Anterior cingulate cortex (tissue), 58 donors: ENCODE data around the gene RAB11FIP3.
"Not testable (repeated sequence)": the region's sequence is repeated elsewhere in the genome, so short reads cannot be mapped to it uniquely, and the experiment has no call there.

ENCODE experiments used
- DNase-seq, 58 donors: peaks; one replicate each; lab custom pipeline; 2025; lab: John Stamatoyannopoulos, UW

The RAB11FIP3 gene

DNA sequence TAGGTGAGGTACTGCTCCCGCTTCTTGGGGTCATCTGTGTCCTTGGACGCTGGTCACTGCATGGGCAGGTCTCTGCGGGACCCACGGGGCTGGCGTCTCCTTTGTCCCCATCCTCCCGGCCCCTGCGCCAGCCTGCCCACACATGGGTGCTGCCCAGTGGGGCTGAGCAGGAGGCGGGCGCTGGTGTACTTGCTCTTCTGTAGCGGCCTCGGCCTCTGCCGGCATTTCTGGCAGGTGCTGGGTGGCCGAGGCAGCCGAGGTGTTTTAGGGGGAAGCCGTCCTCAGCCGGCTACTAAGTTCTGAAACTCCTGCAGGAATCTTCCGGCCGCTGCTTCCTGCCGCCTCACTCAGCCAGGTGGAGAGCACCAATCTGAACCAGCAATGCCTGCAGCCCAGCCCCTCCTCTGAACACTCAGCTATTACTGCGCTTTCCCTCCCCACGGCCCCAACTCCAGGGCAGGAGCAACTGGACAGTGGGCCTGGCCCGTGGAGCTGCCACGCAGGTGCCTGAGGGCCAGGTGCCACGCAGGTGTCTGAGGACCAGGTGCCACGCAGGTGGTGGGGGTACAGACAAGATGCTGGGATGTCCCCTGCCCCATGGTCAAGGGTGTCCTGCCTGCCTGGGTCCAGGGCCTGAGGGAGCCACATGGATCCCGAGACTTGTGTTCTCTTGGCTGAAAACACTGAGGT is 13.7 kb upstream of the RAB11FIP3 start:
- DNase-seq = no peak

DNA sequence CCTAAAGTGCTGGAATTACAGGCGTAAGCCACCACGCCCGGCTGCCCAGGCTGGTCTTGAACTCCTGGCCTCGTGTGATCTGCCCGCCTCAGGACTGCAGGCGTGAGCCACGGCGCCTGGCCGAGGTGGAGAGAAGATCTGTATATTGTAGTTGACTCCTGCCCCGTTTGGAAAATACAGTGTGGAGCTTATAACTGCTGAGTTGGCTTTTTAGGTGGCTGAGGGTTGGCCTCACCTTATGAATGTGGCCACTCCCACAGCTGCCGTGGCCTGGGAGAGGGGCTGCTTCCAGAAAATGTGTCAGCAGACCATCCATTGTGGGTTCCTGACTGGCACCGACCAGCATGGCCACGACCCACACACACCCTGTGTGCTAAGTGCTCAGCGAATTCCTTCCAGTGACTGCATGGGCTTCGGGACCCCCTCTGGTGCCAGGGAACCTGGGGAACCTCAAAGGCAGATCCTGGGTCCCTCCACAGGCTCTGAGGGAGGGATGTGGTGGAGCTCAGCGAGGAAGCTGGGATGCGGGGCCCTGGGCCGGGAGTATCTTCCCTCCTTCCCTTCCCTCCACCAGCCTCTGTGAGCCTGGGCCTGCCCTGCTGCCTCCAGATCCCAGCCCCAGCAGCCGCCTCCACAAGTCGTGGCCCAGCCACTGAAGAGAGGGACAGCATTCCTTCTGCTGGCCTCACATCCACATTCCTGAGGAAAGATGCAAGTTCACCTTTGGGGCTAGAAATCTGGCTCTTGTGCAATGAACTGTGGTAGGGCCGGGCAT is 10.9 kb upstream of the RAB11FIP3 start:
- DNase-seq = no peak

DNA sequence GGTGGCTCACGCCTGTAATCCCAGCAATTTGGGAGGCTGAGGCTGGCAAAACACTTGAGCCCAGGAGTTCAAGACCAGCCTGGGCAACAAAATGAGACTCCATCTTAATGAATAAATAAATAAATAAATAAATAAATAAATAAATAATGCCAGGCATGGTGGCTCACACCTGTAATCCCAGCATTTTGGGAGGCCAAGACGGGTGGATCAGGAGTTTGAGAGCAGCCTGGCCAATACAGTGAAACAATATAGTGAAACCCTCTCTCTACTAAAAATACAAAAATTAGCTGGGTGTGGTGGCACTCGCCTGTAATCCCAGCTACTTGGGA is 10.3 kb upstream of the RAB11FIP3 start:
- not testable (repeated sequence) for DNase-seq

DNA sequence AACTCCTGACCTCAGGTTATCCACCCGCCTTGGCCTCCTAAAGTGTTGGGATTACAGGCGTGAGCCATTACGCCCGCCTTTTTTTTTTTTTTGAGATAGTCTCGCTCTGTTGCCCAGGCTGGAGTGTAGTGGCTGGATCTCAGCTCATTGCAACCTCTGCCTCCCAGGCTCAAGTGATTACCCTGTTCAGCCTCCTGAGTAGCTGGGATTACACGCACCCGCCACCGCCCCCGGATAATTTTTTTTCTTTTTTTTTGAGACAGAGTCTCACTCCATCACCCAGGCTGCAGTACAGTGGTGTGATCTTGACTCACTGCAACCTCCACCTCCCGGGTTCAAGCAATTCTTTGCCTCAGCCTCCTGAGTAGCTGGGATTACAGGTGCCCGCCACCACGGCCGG is 3.3 kb upstream of the RAB11FIP3 start:
- DNase-seq = not testable (repeated sequence)

DNA sequence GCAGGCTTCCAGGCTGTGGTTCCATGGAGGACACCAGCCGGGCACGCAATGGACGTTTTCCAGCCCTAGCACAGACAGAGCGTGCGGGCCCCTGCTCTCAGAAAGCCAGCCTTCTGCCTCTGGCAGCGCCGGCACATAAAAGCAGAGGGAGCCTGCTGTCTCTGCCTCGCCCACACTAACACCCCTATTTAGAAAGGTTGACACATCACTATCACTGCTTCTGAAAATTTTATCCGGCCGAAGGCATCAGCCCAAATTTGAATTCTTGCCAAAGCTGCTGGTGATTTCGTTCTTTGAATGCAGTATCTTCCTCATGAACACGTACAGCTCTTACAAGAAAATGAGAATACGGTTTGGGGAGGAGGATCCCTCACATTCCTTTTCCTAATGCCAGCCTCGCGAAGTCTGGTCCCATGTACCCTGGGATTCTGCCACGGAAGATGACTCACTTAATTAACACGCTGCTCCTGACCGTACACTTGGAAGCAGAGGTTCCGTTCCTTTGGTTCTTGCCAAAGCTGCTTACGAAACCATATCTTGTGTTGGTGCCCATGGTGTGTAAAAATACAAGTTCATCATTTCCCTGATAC is 1.3 kb upstream of the RAB11FIP3 start:
- peak in 51 of 58 donors; percentile 26 to 87 (median 58) for DNase-seq

DNA sequence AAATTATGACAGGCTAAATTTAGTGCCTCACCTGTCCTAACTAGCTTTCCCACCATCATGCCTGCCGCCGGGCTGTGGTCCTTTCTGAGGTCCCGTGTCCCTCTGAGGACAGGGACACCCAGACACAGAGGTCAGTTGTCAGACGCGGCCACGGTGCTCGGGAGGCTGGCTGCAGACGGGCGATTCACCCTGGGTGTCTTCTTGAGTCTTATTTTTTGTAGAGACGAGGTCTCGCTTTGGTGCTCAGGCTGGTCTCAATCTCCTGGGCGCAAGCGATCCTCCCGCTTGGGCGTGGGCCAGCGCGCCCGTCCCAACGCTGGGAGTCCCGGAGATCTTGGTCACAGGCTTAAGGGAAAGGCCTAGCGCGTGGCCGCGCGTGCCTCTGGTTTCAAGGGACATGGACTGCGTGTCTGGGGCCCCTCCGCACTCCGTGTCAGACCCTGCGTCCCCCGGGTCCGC is 797 bp upstream of the RAB11FIP3 start:
- DNase-seq = peak in 26 of 58 donors; percentile 27 to 70 (median 52)

DNA sequence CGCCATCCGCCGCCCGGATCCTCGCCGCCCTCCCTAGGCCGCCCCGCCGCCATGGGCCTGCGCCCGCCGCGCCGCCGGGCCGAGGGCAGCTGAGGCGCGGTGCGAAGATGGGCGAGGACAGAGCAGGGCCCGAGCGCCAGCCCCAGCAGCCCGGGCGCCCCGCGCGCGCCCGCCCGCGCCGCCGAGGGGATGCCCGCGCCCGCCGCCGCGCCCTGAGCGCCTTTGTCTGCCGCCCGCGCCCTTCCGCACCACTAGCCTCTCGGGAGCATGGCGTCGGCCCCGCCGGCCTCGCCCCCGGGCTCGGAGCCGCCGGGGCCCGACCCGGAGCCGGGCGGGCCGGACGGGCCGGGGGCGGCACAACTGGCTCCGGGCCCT is 278 bp downstream of the RAB11FIP3 start:
- DNase-seq = peak in 1 of 58 donors; percentile 42

DNA sequence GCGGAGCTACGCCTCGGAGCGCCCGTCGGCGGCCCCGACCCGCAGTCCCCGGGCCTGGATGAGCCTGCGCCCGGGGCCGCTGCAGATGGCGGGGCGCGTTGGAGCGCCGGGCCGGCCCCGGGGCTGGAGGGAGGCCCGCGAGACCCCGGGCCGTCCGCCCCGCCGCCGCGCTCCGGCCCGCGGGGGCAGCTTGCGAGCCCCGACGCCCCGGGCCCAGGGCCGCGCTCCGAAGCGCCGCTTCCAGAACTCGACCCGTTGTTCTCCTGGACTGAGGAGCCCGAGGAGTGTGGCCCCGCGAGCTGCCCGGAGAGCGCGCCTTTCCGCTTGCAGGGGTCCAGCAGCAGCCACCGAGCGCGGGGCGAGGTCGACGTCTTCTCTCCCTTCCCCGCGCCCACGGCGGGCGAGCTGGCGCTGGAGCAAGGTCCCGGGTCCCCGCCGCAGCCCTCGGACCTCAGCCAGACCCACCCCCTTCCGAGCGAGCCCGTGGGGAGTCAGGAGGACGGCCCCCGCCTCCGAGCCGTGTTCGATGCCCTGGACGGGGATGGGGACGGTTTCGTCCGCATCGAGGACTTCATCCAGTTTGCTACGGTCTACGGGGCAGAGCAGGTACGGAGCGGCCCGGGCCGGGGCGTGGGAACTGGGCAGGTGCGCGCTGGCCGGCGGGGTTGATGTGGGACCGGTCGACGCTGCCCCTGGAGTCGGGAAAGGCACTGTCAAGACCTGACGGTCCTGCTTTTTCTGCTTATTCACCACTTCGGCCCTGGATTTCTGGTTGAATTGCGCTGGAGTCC is 861 bp downstream of the RAB11FIP3 start:
- peak in 1 of 58 donors; percentile 22 for DNase-seq

DNA sequence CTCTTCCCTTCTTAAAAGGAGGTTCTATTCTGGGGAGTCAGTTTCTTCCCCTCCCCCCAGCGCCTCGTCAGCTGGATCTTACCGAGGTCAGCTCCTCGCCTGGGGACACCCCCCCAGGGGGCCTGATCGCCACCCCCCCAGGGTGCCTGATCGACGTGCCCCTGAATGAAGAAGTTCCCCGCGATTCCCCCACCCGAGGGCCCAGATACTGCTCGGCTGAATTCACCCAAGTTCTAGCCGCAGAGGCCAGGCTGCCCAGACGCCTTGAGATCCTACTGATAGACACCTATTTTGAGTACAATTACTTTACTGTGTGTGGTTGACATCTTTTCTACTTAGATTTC is 1.4 kb downstream of the RAB11FIP3 start:
- peak in 8 of 58 donors; percentile 4 to 25 (median 20) for DNase-seq

DNA sequence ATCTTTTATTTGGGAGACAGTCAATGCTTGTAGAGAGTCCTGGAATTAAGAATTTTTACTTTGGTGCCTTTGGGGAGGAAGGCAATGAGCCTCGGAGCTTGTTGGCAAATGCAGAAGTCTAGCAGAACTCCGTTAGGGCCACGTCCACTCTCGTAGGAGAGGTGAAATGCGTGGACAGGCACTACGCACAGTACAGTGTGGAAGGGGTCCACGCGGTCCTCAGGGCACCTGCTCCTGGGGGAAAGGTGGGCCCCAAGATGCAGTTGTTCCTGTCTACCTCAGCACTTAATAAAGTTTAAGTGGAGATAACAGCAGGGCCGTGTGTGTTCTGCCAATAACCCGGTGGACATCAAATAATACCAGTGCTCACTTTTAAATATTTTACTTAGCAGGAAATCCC is 1.8 kb downstream of the RAB11FIP3 start:
- no peak for DNase-seq

DNA sequence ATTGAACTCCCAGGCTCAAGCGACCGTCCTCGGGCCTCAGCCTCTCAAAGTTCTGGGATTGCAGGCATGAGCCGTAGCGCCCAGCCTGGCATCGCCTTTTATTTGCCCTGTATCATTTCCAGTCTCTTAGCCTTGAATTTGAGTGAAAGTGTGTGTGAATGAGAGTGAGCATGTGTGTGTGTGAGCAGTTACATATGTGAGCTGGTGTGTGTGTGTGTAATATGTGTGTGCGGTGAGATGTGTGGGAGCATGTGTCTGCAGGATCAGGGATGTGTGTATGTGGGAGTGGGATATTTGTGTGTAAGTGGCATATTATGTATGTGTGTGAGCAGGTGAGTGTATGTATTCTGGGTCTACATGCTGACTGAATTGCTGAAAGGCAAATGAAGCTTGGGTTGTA is 5.5 kb downstream of the RAB11FIP3 start:
- no peak for DNase-seq

DNA sequence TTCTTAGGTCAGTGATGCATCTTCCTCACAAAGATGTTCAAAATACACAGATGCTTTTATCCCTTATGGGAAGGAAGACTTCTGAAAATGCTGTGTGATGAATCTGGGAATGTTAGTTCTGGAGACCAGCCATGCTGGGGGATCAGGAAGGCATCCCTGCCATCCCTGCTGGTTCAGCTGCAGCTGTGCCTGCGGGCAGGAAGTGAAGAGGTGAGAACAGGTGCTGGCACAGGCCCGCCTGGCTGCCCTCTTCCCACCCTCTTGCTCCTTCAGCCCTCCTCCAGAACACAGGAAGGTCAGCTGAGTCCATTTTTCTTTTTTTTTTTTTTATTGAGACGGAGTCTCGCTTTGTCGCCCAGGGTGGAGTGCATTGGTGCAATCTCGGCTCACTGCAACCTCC is 15.2 kb downstream of the RAB11FIP3 start:
- no peak for DNase-seq

DNA sequence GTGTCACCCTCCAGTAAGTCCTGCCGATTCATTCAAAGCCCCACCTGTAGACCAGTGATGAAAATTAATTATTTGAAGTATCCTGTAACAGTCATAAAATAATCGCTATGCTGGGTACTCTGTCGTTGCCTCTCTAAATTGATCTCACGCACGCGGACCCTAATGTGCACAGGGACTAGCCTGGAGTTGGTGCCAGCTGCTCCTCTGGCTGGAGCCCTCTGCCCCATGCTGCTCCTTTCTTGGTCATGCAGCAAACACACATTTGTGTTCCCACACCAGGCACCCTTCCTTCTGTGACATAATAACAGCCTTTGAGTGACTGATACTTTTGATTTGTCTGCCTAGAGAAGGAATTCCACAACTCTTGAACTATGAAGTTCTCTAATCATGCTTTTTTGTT is 16.0 kb downstream of the RAB11FIP3 start:
- DNase-seq = no peak

DNA sequence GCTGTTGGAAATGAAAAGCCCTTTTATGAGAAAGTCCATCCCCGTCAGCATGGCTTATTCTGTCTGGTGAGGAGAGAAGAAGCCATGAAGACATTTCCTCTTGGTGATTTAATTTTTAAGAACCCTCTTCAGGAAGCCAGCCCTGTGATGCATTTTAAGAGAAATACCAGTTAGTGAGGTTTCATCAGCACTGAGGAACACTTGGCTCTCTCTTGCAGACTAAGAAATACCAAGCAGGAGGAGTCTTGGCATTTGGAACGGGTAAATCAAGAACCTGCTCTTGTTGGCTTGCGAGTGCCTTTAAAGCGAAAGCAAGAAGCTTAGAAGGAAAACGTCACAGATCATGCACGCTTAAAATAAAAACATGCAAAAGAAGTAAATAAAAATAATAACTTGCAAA is 17.5 kb downstream of the RAB11FIP3 start:
- DNase-seq = peak in 1 of 58 donors; percentile 29

DNA sequence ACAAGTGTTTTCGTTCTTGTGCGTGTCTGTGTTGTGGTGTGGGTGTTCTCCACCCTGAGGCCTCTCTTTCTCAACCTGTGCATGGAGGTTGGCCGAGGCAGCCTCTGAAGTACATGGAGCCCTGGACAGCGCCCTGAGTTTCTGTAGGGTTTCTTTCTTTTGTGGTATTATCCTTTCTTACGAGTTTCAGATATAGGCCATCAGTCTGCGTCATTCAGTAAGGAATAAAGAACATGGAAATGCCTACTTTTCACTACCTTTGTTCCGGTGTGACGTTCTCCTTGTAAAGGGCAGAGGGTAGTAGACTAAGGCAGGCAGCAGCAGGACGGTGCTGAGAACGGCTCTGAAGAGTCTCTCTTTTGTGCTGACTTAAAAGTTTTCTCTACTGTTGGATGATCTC is 18.6 kb downstream of the RAB11FIP3 start:
- no peak for DNase-seq

DNA sequence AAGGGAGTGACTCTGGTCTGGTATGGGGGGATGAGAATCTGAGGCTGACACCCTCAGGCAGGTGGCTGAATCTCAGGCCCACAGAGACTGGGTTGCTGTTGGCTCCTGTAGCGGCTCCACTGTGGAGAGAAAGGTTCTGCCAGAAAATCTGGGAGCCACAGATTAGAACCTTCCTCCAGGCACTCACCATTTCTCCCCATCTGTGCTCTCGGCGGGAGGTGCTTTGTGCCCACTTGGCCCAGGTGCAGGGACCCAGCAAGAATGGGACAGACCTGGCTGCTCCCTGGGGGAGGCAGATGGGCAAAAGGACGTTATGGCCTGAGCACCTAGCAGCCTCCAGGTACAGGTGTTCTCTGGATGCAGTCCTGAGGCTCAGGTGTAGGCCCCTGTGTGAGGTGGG is 20.1 kb downstream of the RAB11FIP3 start:
- DNase-seq = no peak

DNA sequence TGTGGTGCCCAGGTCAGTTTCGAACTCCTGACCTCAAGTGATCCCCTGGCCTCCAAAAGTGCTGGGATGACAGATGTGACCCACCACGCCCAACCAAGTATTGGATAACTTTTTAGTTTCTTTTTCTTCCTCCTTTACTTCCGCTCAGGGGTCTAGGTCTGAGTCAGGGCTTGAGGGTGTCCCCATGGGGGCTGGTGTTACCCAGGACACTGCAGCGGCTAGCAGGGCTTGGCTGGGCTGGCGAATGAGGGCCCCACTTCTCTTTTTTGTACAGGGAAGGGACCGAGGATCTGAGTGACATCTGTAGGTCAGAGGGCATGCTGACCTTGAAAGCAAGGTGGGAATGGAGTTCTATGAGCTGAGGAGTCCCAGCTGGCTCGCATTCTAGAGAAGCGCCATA is 24.9 kb downstream of the RAB11FIP3 start:
- DNase-seq = no peak

DNA sequence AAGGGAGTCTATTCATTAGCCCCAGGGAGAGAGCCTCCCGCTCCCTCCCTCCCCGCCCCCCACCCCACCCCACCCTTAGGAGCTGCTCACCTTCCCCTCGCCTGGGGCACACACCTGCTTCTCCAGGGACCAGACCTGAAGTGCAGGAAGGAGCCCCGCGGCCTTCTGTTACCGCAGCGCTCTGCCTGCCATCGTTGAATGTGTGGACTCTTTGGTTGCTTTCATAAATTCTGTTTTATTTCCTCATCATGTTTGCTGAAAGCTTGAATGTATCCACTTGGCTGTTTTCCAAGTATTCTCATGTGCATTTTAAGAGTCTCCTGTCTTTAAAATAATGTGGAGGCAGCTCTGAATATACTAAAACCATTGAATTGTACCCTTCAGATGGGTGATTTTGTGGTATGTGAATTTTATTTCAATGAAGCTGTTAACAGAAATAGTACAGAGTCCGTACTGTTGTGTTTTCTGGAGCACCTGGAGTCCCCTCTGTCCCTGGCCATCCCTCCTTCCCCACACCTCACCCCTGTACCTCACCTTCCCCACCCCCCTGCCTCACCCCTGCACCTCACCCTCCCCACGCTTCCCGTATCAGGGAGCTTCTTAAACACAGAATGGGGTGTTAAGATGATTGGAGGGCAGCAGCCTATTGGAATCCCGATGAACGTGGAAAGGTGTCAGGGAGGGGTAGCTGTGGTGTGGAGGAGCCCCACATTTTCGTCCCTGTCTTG is 25.5 kb downstream of the RAB11FIP3 start:
- no peak for DNase-seq

DNA sequence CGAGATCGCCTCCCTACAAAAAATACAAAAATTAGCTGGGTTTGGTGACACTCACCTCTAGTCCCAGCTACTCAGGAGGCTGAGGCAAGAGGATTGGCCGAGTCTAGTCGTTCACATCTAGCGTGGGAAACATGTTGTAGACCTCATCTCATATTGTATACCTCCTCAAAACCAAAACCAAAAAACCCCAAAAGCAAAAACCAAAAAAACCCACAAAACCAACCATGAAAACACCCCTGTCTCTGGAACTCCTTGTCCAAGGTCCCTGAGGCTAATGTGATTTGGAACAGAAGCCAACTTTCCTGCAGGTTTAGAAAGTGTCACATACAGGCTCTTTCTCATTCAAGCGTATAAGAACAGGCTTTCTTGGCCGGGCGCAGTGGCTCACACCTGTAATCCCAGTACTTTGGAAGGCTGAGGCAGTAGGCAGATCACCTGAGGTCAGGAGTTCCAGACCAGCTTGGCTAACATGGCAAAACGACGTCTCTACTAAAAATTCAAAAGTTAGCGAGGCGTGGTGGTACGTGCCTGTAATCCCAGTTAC is 29.0 kb downstream of the RAB11FIP3 start:
- no peak for DNase-seq

DNA sequence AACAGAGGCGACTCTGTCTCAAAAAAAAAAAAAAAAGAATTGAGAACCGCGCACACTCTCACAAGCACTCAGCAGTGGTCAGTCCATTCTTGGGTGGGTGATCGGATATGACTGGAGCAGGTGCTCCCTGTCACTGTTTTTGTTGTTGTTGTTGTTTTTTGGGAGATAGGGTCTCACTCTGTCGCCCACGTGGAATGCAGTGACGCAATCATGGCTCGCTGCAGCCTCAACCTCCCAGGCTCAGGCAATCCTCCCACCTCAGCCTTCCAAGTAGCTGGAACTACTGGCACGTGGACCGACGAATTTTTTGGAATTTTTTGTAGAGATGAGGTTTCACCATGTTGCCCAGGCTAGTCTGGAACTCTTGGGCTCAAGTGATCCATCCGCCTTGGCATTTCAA is 30.0 kb downstream of the RAB11FIP3 start:
- no peak for DNase-seq
